ENCODE measurements around the gene RALGPS1. TPM values are rescaled to one million over a fixed set of nuclear protein-coding genes. Genes with fewer than 3 reads are reported as not detected.

RALGPS1 gene
- total and polyA plus RNA-seq, 2 of the 13 experiments (the other 11 are each of a cell fraction or from before 2014, with no cell fraction given): 3.7 to 6.5 TPM

DNA sequence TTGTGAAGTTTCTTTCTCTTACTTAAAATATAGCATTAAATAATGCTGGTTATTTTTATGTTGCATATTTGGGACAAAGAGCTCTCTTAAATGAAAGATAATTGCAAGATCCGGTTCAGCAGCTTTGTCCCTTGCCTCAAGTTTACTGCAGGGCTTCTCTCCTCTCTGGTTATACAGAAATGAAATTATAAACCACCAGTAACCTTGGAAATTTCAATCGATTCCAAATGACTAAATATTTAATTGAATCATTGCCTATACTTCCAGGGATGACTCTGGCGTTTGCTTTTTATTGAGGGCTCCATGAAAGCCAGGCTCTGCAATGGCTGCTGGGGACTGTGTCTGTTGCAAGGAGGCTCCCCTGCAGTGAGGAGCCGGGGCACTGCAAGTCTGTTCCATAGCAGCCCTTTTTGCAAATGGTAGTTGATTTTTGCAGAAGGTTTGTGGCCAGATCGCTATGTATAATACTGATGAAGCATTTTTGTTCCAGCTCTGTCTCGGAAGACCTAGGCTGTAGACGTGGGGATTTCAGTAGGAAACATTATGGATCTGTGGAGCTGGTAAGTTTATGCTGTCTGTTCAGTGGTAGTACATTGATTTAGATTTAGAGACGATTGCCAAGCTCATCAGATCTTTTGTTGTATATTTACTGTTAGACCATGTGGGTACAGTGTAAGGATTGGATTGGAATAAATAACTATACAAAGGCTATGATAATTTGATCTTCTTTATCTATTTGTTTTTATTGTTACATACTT lies 350.1 kb downstream of the RALGPS1 start, which contains the start of gene GARNL3:
TSS of gene GARNL3 (plus strand) at position 313 of the 758 bp plus-strand sequence. CDS start at position 417, 104 bp downstream.
- H3K27ac ChIP-seq (ENCODE audit: extremely low read length, insufficient read depth, low read length): no peak within 1 kb of the TSS
- no peak for DNase-seq (ENCODE audit: low spot score)
- no peak for ATAC-seq
- H3K4me3 ChIP-seq (replicated peaks in 1 of 3; ENCODE audit: insufficient read depth in 1 of 3, low read depth in 2 of 3, low read length in 3 of 3): no peak within 1 kb of the TSS
- BruUV-seq (replicated peaks): no TSS peak
- POLR2A ChIA-PET: no interaction called here
- no peak within 1 kb of the TSS for H2AFZ ChIP-seq (ENCODE audit: low read length)
- CTCF ChIA-PET (ENCODE audit: low intra/inter-chr PET ratio, low total read pairs): no interaction called here
- H3K79me2 ChIP-seq (ENCODE audit: insufficient read depth, low read length): no peaks in the 10 kb centered on the region
- H3K4me1 ChIP-seq (ENCODE audit: insufficient read depth, low read length): no peaks in the 10 kb centered on the region
- intact Hi-C loops (cut with micrococcal nuclease; ENCODE audit: unreplicated experiment): no loop called here
- no peak for FAIRE-seq
- H3K9ac ChIP-seq (ENCODE audit: insufficient read depth, low read depth, low read length): no peak within 1 kb of the TSS
- no peak for TF ChIP-seq ZNF7 (CRISPR knock-in tag; IDR thresholded peaks at IDR 0.05)
- TF ChIP-seq MAFG (CRISPR knock-in tag; IDR thresholded peaks at IDR 0.05): no peak
- TF ChIP-seq TCF7 (IDR thresholded peaks at IDR 0.05; ENCODE audit: low read depth): no peak
- TF ChIP-seq NFIC (IDR thresholded peaks at IDR 0.05; ENCODE audit: low read length): no peak
- TF ChIP-seq, protein P1, sequence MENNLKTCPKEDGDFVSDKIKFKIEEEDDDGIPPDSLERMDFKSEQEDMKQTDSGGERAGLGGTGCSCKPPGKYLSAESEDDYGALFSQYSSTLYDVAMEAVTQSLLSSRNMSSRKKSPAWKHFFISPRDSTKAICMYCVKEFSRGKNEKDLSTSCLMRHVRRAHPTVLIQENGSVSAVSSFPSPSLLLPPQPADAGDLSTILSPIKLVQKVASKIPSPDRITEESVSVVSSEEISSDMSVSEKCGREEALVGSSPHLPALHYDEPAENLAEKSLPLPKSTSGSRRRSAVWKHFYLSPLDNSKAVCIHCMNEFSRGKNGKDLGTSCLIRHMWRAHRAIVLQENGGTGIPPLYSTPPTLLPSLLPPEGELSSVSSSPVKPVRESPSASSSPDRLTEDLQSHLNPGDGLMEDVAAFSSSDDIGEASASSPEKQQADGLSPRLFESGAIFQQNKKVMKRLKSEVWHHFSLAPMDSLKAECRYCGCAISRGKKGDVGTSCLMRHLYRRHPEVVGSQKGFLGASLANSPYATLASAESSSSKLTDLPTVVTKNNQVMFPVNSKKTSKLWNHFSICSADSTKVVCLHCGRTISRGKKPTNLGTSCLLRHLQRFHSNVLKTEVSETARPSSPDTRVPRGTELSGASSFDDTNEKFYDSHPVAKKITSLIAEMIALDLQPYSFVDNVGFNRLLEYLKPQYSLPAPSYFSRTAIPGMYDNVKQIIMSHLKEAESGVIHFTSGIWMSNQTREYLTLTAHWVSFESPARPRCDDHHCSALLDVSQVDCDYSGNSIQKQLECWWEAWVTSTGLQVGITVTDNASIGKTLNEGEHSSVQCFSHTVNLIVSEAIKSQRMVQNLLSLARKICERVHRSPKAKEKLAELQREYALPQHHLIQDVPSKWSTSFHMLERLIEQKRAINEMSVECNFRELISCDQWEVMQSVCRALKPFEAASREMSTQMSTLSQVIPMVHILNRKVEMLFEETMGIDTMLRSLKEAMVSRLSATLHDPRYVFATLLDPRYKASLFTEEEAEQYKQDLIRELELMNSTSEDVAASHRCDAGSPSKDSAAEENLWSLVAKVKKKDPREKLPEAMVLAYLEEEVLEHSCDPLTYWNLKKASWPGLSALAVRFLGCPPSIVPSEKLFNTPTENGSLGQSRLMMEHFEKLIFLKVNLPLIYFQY (CRISPR knock-in tag; IDR thresholded peaks at IDR 0.05; ENCODE audit: borderline replicate concordance): no peak
- no peak for TF ChIP-seq ZNF772 (CRISPR knock-in tag; IDR thresholded peaks at IDR 0.05)
- TF ChIP-seq ZNF451 (CRISPR knock-in tag; IDR thresholded peaks at IDR 0.05): no peak
- TF ChIP-seq DPF2 (CRISPR knock-in tag; IDR thresholded peaks at IDR 0.05; ENCODE audit: borderline replicate concordance, low read depth): no peak
- no peak for TF ChIP-seq BRCA1 (CRISPR knock-in tag; IDR thresholded peaks at IDR 0.05)
- no peak for TF ChIP-seq ZNF782 (CRISPR knock-in tag; IDR thresholded peaks at IDR 0.05; ENCODE audit: borderline replicate concordance)
- TF ChIP-seq GATA4 (IDR thresholded peaks at IDR 0.05; ENCODE audit: borderline replicate concordance, low read depth): no peak
- no peak for TF ChIP-seq KDM5B (CRISPR knock-in tag; IDR thresholded peaks at IDR 0.05; ENCODE audit: borderline replicate concordance)
- TF ChIP-seq REPIN1 (CRISPR knock-in tag; IDR thresholded peaks at IDR 0.05; ENCODE audit: borderline replicate concordance, low read depth): no peak
- TF ChIP-seq, protein P2, sequence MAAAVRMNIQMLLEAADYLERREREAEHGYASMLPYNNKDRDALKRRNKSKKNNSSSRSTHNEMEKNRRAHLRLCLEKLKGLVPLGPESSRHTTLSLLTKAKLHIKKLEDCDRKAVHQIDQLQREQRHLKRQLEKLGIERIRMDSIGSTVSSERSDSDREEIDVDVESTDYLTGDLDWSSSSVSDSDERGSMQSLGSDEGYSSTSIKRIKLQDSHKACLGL (CRISPR knock-in tag; IDR thresholded peaks at IDR 0.05): no peak
- in situ Hi-C loops (cut with HindIII; ENCODE audit: extremely low pct_ligation_motif_present, low pct_unique_long_range_greater_than_20kb): no loop called here
- H3K4me2 ChIP-seq (ENCODE audit: low read depth, low read length): no peak within 1 kb of the TSS
- no peaks in the 10 kb centered on the region; a peak in 1 of 5 replicates for H3K36me3 ChIP-seq (replicated peaks in 1 of 2; ENCODE audit: control insufficient read depth in 1 of 2, insufficient read depth in 2 of 2, low read length in 2 of 2)
- no peaks in the 10 kb centered on the region for H3K27me3 ChIP-seq (ENCODE audit: control insufficient read depth in 1 of 2, insufficient read depth in 2 of 2, low read length in 2 of 2)
- WGBS (ENCODE audit: low lambda C conversion rate): 86% methylated on average over 8 of the region's 8 CpGs
- no peaks in the 10 kb centered on the region for H4K20me1 ChIP-seq (ENCODE audit: insufficient read depth, low read length)
- H3K9me3 ChIP-seq (ENCODE audit: low read length): no peaks in the 10 kb centered on the region

Measured in HepG2 (cell line).